Natural killer cell (primary cell): Measurements from ENCODE around the gene B3GNT7. TPM values are rescaled to one million over a fixed set of nuclear protein-coding genes. Genes with fewer than 3 reads are reported as not detected.

Experiments
- ATAC-seq, 3 donors: fragments of 150-1000 bp in 2 of 3; fragments of 200-7000 bp in 1 of 3; cut with Tn5 transposase; 1 replicate in 1 of 3; 2 replicates in 2 of 3; pipeline ENCODE4 v1.10.0; 2021; ENCODE audit warnings: mild to moderate bottlenecking in 2 of 3, moderate library complexity in 2 of 3
- DNase-seq, 2 donors: peaks; one replicate each; pipeline versions ENCODE4 v3.0.0 to v3.0.0-alpha.2; 2013 to 2021; ENCODE audit warnings: mixed read lengths in 1 of 2
- H3K27ac ChIP-seq: one replicate; pipeline ENCODE4 v1.5.1; 2013; ENCODE audit warnings: mild to moderate bottlenecking, low read length
- H3K27me3 ChIP-seq: one replicate; pipeline ENCODE4 v1.6.1; 2013; ENCODE audit warnings: low read length; ENCODE audit not compliant: control insufficient read depth, insufficient read depth
- H3K36me3 ChIP-seq: one replicate; pipeline ENCODE4 v1.6.1; 2013; ENCODE audit warnings: low read length; ENCODE audit not compliant: control insufficient read depth, insufficient read depth
- H3K4me1 ChIP-seq: one replicate; pipeline ENCODE4 v1.6.1; 2013; ENCODE audit warnings: low read length; ENCODE audit not compliant: control insufficient read depth, insufficient read depth
- H3K4me3 ChIP-seq: one replicate; pipeline ENCODE4 v1.5.1; 2013; ENCODE audit warnings: low read length
- H3K9me3 ChIP-seq: one replicate; pipeline ENCODE4 v1.6.1; 2013; ENCODE audit warnings: low read length; ENCODE audit not compliant: control insufficient read depth, insufficient read depth
- H3K27ac Mint-ChIP-seq, 2 donors: one replicate each; pipeline ENCODE4 v1.8.0; 2022; ENCODE audit warnings: mild to moderate bottlenecking in 2 of 2, mixed read lengths in 2 of 2, moderate library complexity in 1 of 2
- H3K27me3 Mint-ChIP-seq, 2 donors: one replicate each; pipeline ENCODE4 v1.8.0; 2022; ENCODE audit warnings: low read depth in 2 of 2, mixed read lengths in 2 of 2
- H3K36me3 Mint-ChIP-seq: one replicate; pipeline ENCODE4 v1.8.0; 2022; ENCODE audit warnings: mixed read lengths
- H3K4me1 Mint-ChIP-seq, 2 donors: one replicate each; pipeline ENCODE4 v1.8.0; 2022; ENCODE audit warnings: mixed read lengths in 2 of 2
- H3K4me3 Mint-ChIP-seq: one replicate; pipeline ENCODE4 v1.8.0; 2022; ENCODE audit warnings: mild to moderate bottlenecking, moderate library complexity, mixed read lengths
- H3K9me3 Mint-ChIP-seq, 2 donors: one replicate each; pipeline ENCODE4 v1.8.0; 2022; ENCODE audit warnings: mixed read lengths in 2 of 2
- WGBS: methylation state at CpG from one replicate; pipeline ENCODE4 v1.1.7; 2013; ENCODE audit warnings: missing lambda C conversion rate; ENCODE audit not compliant: insufficient coverage; 5-methylcytosine and 5-hydroxymethylcytosine counted together
- intact Hi-C: fragments of 100-400 bp; cut with micrococcal nuclease; formaldehyde crosslinking; loops from one replicate; pipeline ENCODE4 v1.14.2; 2022
- total RNA-seq, 4 donors: library from RNA; stranded (reverse); fragments of 120-200 nt in 1 of 4; gene quantifications; one replicate each; pipeline versions ENCODE4 v1.2.3 to v1.2.4, GENCODE V29; 2013 to 2022
- TF ChIP-seq, protein P1 (sequence below): fragments of 200-600 bp; IDR thresholded peaks from one replicate; pipeline ENCODE4 v1.8.0; 2022; ENCODE audit warnings: antibody characterized with exemption

The B3GNT7 gene
- total RNA-seq, 3 donors from 2014 or later (not counting 1 experiment from before 2014, with no cell fraction given), result 87.5 to 151 (median 113) TPM

- Histone ChIP-seq H3K27ac (no peak overlapping the region), H3K9me3 (peaks cover 9% of the 10 kb centered on the region), H3K4me1 (peaks cover 17% of the 10 kb centered on the region), H3K36me3 (no peaks in the 10 kb centered on the region), H3K4me3 (no peak overlapping the region), H3K27me3 (peaks cover 6% of the 10 kb centered on the region)
- Mint-ChIP-seq H3K27me3 (peaks cover 0 to 17% of the 10 kb centered on the region in 2 donors), H3K4me1 (peaks cover 24 to 29% of the 10 kb centered on the region in 2 donors), H3K9me3 (peaks cover 0 to 5% of the 10 kb centered on the region in 2 donors), H3K36me3 (no peaks in the 10 kb centered on the region), H3K27ac (no peak overlapping the region), H3K4me3 (no peak overlapping the region)
- intact Hi-C loops, result loop anchor here (5.0 kb wide), 3 partner anchors 43 to 162 kb away; no protein-coding TSS in a partner anchor
- ATAC-seq (no peak), DNase-seq (no peak)
- 94% methylated on average over 5 of the region's 5 CpGs for WGBS
- TF ChIP-seq, protein P1, sequence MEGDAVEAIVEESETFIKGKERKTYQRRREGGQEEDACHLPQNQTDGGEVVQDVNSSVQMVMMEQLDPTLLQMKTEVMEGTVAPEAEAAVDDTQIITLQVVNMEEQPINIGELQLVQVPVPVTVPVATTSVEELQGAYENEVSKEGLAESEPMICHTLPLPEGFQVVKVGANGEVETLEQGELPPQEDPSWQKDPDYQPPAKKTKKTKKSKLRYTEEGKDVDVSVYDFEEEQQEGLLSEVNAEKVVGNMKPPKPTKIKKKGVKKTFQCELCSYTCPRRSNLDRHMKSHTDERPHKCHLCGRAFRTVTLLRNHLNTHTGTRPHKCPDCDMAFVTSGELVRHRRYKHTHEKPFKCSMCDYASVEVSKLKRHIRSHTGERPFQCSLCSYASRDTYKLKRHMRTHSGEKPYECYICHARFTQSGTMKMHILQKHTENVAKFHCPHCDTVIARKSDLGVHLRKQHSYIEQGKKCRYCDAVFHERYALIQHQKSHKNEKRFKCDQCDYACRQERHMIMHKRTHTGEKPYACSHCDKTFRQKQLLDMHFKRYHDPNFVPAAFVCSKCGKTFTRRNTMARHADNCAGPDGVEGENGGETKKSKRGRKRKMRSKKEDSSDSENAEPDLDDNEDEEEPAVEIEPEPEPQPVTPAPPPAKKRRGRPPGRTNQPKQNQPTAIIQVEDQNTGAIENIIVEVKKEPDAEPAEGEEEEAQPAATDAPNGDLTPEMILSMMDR, result no peak
Observed at GRCh38 chr2:231409776-231410175, 14.3 kb downstream of the B3GNT7 start.

GRCh38 chr2:231410293-231411004, 14.9 kb downstream of the B3GNT7 start:
- Histone ChIP-seq H3K4me3 (no peak overlapping the region), H3K27me3 (peaks cover 6% of the 10 kb centered on the region), H3K4me1 (peaks cover 17% of the 10 kb centered on the region), H3K9me3 (peaks cover 9% of the 10 kb centered on the region), H3K27ac (no peak overlapping the region), H3K36me3 (no peaks in the 10 kb centered on the region)
- H3K9me3 Mint-ChIP-seq, result peaks cover 0 to 5% of the 10 kb centered on the region in 2 donors
- WGBS, result 86% methylated on average over 6 of the region's 6 CpGs
- peaks cover 18 to 22% of the 10 kb centered on the region in 2 donors for H3K4me1 Mint-ChIP-seq
- H3K36me3 Mint-ChIP-seq, result no peaks in the 10 kb centered on the region
- TF ChIP-seq, protein P1, result peak; percentile 6
- H3K4me3 Mint-ChIP-seq, result no peak overlapping the region
- intact Hi-C loops, result loop anchor here (5.0 kb wide), 3 partner anchors 42 to 163 kb away; no protein-coding TSS in a partner anchor
- peaks cover 0 to 17% of the 10 kb centered on the region in 2 donors for H3K27me3 Mint-ChIP-seq
- no peak for DNase-seq
- H3K27ac Mint-ChIP-seq, result no peak overlapping the region
- ATAC-seq, result no peak

DNA sequence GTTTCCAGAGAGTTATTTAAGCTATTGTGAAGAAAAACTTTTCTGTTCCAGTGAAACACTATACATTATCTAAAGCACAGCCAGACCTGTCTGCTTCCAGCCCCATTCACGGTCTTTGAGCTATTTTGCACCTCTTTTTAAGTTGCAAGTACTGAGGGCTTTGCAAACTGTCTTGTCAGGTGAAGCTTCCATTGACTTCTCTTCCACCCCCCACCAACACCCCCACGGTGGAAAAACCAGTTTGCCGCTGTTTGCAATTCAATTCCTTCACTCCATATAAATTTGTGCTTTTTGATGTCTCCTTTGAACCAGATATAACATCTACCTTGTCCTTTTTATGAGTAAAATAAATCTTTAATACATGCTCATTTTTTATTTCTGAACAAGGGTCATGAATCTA, 15.7 kb downstream of the B3GNT7 start:
- WGBS, result 69% methylated on average over 3 of the region's 3 CpGs
- ATAC-seq (no peak), DNase-seq (no peak)
- Mint-ChIP-seq H3K27ac (no peak overlapping the region), H3K27me3 (peaks cover 0 to 17% of the 10 kb centered on the region in 2 donors), H3K4me1 (peaks cover 10 to 14% of the 10 kb centered on the region in 2 donors), H3K36me3 (no peaks in the 10 kb centered on the region), H3K4me3 (peak overlapping the region; percentile 89), H3K9me3 (peaks cover 0 to 5% of the 10 kb centered on the region in 2 donors)
- H3K4me1 ChIP-seq, result peaks cover 11% of the 10 kb centered on the region
- H3K27me3 ChIP-seq, result peaks cover 6% of the 10 kb centered on the region
- H3K9me3 ChIP-seq, result peaks cover 9% of the 10 kb centered on the region
- H3K36me3 ChIP-seq, result no peaks in the 10 kb centered on the region
- intact Hi-C loops, result loop anchor here (5.0 kb wide), 3 partner anchors 41 to 164 kb away; no protein-coding TSS in a partner anchor
- no peak overlapping the region for H3K4me3 ChIP-seq
- TF ChIP-seq, protein P1, result no peak
- no peak overlapping the region for H3K27ac ChIP-seq
